DND-41 (cell line): ENCODE measurements around the gene SEC63.
"Not testable (repeated sequence)": the region's sequence is repeated elsewhere in the genome, so short reads cannot be mapped to it uniquely, and the experiment has no call there.

Experiments
- ATAC-seq: fragments of 200-7000 bp; cut with Tn5 transposase; 3 replicates; pipeline ENCODE4 v1.9.1; 2021; ENCODE audit warnings: low read depth; ENCODE audit not compliant: insufficient read depth
- DNase-seq: peaks from one replicate; pipeline ENCODE4 v3.0.0-alpha.2; 2020
- H2AFZ ChIP-seq: 2 replicates; pipeline ENCODE4 v1.6.0; 2012; ENCODE audit warnings: low read depth, low read length
- H3K27ac ChIP-seq: 2 replicates; pipeline ENCODE4 v1.5.1; 2012; ENCODE audit warnings: low read length, inconsistent platforms
- H3K27me3 ChIP-seq: fragments of 200-600 bp; sonication (generic); 2 replicates; pipeline ENCODE4 v1.6.0; 2012; ENCODE audit warnings: low read length, mild to moderate bottlenecking, inconsistent platforms; ENCODE audit not compliant: insufficient read depth, poor library complexity
- H3K36me3 ChIP-seq: 2 replicates; pipeline ENCODE4 v1.5.1; 2012; ENCODE audit warnings: low read length, inconsistent platforms; ENCODE audit not compliant: insufficient read depth
- H3K4me1 ChIP-seq: 2 replicates; pipeline ENCODE4 v1.5.1; 2012; ENCODE audit warnings: mild to moderate bottlenecking, low read length; ENCODE audit not compliant: insufficient read depth
- H3K4me2 ChIP-seq: 2 replicates; pipeline ENCODE4 v1.6.0; 2012; ENCODE audit warnings: mild to moderate bottlenecking, moderate library complexity, low read length, inconsistent platforms; ENCODE audit not compliant: insufficient read depth
- H3K4me3 ChIP-seq, 2 experiments: fragments of 200-600 bp in 1 of 2; shearing (Covaris generic) in 1 of 2; 2 replicates each; pipeline ENCODE4 v1.5.1; 2012 to 2016; ENCODE audit warnings: inconsistent platforms in 2 of 2, low read length in 2 of 2, mild to moderate bottlenecking in 2 of 2, low read depth in 1 of 2, moderate library complexity in 1 of 2
- H3K79me2 ChIP-seq: 2 replicates; pipeline ENCODE4 v1.6.0; 2012; ENCODE audit warnings: low read length, inconsistent platforms; ENCODE audit not compliant: insufficient read depth
- H3K9ac ChIP-seq: 2 replicates; pipeline ENCODE4 v1.6.0; 2012; ENCODE audit warnings: low read depth, mild to moderate bottlenecking, inconsistent platforms, low read length, moderate library complexity
- H3K9me3 ChIP-seq: 2 replicates; pipeline ENCODE4 v1.5.1; 2012; ENCODE audit warnings: low read length, moderate library complexity, mild to moderate bottlenecking, inconsistent platforms; ENCODE audit not compliant: insufficient read depth, severe bottlenecking
- H4K20me1 ChIP-seq: 2 replicates; pipeline ENCODE4 v1.6.0; 2012; ENCODE audit warnings: low read length; ENCODE audit not compliant: insufficient read depth
- EZH2 ChIP-seq: IDR thresholded peaks from 3 replicates; pipeline ENCODE4 v1.6.1; 2012; ENCODE audit warnings: borderline replicate concordance, low read depth, mild to moderate bottlenecking, moderate library complexity, low read length, inconsistent platforms; ENCODE audit not compliant: severe bottlenecking
- TF ChIP-seq, protein P1 (sequence below): IDR thresholded peaks from 2 replicates; pipeline ENCODE4 v1.5.1; 2012; ENCODE audit warnings: borderline replicate concordance, low read length, moderate library complexity, mild to moderate bottlenecking; ENCODE audit not compliant: poor library complexity, severe bottlenecking; ENCODE audit errors: extremely low read depth

The SEC63 gene

DNA sequence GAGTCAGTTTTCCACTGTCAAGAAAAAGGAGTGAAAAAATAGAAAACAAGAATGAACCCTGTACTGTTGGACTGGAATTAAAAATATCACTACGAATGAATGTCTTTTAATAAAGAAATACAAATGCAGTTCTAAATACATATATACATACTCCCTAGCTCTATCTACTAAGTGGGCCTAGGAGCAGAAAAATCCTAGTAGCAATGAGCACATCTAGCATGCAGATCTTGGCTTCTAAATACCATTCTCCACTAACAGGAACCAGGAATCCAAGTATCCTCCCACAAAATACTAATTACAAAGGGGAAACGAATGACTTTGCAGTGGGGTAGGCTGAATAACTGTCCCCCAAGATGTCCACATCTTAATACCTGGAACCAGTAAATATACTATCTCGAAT is 25.4 kb downstream of the SEC63 start:
- Histone ChIP-seq H3K9me3 (no peaks in the 10 kb centered on the region), H3K4me2 (no peak overlapping the region), H3K9ac (no peak overlapping the region), H3K4me1 (no peaks in the 10 kb centered on the region), H3K27ac (no peak overlapping the region), H3K4me3 (no peak overlapping the region), H2AFZ (no peak overlapping the region), H4K20me1 (peaks cover 22% of the 10 kb centered on the region; the same call in 1 of the 2 replicates), H3K27me3 (no peaks in the 10 kb centered on the region), H3K36me3 (peaks cover 35% of the 10 kb centered on the region), H3K79me2 (peaks cover 75% of the 10 kb centered on the region)
- DNase-seq: no peak
- ATAC-seq: no peak
- TF ChIP-seq, protein P1, sequence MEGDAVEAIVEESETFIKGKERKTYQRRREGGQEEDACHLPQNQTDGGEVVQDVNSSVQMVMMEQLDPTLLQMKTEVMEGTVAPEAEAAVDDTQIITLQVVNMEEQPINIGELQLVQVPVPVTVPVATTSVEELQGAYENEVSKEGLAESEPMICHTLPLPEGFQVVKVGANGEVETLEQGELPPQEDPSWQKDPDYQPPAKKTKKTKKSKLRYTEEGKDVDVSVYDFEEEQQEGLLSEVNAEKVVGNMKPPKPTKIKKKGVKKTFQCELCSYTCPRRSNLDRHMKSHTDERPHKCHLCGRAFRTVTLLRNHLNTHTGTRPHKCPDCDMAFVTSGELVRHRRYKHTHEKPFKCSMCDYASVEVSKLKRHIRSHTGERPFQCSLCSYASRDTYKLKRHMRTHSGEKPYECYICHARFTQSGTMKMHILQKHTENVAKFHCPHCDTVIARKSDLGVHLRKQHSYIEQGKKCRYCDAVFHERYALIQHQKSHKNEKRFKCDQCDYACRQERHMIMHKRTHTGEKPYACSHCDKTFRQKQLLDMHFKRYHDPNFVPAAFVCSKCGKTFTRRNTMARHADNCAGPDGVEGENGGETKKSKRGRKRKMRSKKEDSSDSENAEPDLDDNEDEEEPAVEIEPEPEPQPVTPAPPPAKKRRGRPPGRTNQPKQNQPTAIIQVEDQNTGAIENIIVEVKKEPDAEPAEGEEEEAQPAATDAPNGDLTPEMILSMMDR: no peak
- TF ChIP-seq EZH2: no peak

DNA sequence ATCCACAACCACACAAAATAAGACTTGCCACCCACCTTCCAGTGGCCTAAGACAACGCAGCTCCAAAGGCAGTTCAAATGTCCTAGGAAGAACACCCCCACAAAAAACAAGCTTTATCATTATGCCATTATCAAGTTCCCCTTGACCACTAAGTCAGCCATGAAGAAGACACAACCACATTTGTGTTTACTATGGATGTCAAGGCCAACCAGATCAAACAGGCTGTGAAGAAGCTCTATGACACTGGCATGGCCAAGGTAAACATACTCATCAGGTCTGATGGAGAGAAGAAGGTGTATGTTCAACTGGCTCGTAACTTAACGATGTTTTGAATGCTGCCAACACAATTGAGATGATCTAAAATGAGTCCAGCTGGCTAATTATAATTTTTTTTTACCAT is 26.1 kb downstream of the SEC63 start:
- DNase-seq: no peak
- H3K4me2 ChIP-seq: no peak overlapping the region
- H3K4me3 ChIP-seq: no peak overlapping the region
- H3K79me2 ChIP-seq: peaks cover 74% of the 10 kb centered on the region
- H2AFZ ChIP-seq: no peak overlapping the region
- H3K36me3 ChIP-seq: peaks cover 37% of the 10 kb centered on the region
- peaks cover 22% of the 10 kb centered on the region; the same call in 1 of the 2 replicates for H4K20me1 ChIP-seq
- H3K4me1 ChIP-seq: no peaks in the 10 kb centered on the region
- no peaks in the 10 kb centered on the region for H3K27me3 ChIP-seq
- no peak for ATAC-seq
- no peak for TF ChIP-seq EZH2
- TF ChIP-seq, protein P1: no peak
- no peak overlapping the region for H3K9ac ChIP-seq
- no peaks in the 10 kb centered on the region for H3K9me3 ChIP-seq
- H3K27ac ChIP-seq: no peak overlapping the region

DNA sequence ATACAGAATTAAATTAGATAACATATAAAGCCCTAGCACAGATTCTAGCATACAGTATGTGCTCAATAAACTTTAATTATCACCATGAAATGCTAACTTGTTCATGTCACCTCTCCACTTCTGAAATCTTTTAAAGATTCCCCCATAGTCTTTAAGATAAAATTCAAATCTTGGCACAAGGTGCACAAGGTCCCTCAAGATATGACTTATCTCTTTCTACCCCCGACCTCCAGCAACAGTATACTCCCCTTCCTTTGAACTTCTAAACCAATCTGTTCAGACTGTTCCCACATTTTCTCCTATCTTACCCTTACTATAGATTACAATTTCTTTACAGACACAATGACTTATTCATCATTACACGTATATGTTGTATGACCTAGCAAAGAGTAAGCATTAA is 29.0 kb downstream of the SEC63 start:
- H3K79me2 ChIP-seq: peaks cover 83% of the 10 kb centered on the region

DNA sequence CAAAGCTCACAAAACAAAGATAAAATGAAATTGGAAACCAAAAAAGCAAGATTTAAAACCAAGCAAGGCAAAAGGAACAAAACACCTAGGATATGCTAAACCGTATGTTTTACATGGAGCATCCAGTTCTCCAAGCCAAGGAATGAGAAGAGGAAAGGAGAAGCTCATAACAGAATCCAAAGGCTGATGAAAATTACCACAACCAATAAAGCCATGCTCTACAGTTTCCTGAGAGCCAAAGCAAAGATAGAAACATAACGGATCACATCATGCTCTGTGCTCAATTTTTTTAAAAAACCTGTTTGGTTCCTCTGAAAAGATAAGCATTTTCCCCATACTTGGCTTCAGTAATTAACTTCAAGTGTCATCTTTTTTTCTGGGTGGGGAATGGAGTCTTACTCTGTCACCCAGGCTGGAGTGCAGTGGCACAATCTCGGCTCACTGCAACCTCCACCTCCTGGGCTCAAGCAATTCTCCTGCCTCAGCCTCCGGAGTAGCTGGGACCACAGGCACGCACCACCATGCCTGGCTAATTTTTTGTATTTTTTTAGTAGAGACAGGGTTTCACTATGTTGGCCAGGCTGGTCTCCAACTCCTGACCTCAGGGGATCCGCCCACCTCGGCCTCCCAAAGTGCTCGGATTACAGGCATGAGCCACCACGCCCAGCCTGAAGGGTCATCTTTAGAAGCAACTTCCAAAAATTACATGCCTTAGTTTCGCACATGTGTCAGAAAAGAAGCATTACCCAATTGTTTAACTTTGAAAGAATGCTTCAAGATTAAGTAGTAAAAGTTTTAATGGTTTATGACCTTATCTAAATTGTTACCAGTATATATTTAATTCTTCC is 31.1 kb downstream of the SEC63 start:
- peaks cover 53% of the 10 kb centered on the region for H3K36me3 ChIP-seq
- H3K27me3 ChIP-seq, H3K27ac ChIP-seq, ATAC-seq, H3K4me1 ChIP-seq, H3K4me2 ChIP-seq, H3K4me3 ChIP-seq, H2AFZ ChIP-seq, DNase-seq, H3K9ac ChIP-seq, H3K9me3 ChIP-seq: not testable (repeated sequence)
- peaks cover 10% of the 10 kb centered on the region; the same call in 1 of the 2 replicates for H4K20me1 ChIP-seq
- peaks cover 81% of the 10 kb centered on the region for H3K79me2 ChIP-seq

More for the DNA sequence above, 29.0 kb downstream of the SEC63 start:
- TF ChIP-seq EZH2: no peak
- TF ChIP-seq, protein P1: no peak
- no peak overlapping the region for H2AFZ ChIP-seq
- no peak for ATAC-seq
- peaks cover 20% of the 10 kb centered on the region; the same call in 1 of the 2 replicates for H4K20me1 ChIP-seq
- no peaks in the 10 kb centered on the region for H3K27me3 ChIP-seq
- H3K9me3 ChIP-seq: no peaks in the 10 kb centered on the region
- no peak overlapping the region for H3K9ac ChIP-seq
- H3K4me1 ChIP-seq: no peaks in the 10 kb centered on the region
- H3K27ac ChIP-seq: no peak overlapping the region
- no peak for DNase-seq
- peaks cover 44% of the 10 kb centered on the region for H3K36me3 ChIP-seq
- no peak overlapping the region for H3K4me2 ChIP-seq
- H3K4me3 ChIP-seq: no peak overlapping the region
